NCI-H2029 treated with DMSO at 0.1 percent for 48 hours (cell line): ENCODE results near the gene IDH3B.

Experiments used
- DNase-seq: peaks from one replicate; lab custom pipeline; 2025; lab: John Stamatoyannopoulos, UW

IDH3B gene

DNA sequence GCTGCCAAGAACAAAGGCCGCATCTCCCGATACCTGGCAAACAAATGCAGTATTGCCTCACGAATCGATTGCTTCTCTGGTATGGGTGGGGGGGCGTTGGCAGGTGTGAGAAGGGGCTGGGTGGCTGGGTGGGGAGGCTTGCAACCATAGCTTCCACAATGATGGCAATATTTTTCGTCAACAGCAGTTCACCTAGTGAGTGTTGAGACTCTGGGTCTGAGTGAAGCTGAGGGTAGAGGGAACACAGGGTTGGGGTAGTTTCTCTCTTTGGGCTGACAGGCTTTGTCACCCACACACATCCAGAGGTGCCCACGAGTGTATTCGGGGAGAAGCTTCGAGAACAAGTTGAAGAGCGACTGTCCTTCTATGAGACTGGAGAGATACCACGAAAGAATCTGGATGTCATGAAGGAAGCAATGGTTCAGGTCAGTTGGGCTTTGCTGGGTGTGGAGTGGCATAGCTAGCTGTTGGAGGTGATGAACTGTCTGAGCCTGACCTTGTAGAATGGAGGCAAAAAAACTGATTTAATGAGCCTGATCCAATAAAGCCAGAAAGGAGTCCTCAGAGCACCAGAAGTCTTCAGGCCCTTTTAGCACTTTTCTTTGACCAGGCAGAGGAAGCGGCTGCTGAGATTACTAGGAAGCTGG lies 7.4 kb downstream of the IDH3B start:
- no peak for DNase-seq

DNA sequence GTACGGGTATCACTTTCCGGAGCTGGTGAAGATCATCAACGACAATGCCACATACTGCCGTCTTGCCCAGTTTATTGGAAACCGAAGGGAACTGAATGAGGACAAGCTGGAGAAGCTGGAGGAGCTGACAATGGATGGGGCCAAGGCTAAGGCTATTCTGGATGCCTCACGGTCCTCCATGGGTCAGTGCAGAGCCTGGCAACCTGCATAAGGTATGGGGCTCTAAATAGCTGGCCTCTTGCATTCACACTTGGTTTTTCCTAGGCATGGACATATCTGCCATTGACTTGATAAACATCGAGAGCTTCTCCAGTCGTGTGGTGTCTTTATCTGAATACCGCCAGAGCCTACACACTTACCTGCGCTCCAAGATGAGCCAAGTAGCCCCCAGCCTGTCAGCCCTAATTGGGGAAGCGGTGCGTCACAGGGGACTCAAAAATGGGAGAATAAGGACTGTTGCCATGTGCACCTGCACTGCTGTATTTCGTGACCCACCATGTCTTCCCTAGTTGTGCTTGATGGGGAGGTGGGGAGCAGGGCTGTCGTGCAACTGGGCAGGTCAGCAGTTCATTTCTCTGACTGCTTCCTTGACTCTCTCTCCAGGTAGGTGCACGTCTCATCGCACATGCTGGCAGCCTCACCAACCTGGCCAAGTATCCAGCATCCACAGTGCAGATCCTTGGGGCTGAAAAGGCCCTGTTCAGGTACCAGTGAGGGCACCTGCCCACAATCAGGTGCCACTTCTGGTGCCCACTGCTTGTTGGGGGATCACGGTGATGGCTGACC lies 8.5 kb downstream of the IDH3B start:
- DNase-seq: no peak

DNA sequence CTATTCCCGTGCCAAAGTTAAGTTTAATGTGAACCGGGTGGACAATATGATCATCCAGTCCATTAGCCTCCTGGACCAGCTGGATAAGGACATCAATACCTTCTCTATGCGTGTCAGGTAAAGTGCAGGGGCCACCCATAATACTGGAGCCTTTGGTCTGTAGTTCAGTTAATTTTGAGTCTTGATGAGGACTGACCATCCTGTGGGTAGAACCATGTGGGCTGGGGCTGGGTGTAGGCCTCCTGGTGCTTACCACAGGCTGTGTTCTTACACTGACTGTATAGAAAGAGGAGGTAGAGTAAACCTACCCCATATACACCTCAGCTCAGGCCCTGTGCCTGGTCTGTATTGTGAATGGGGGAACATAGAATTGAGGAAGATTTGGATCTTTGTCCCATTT lies 9.2 kb downstream of the IDH3B start:
- no peak for DNase-seq

DNA sequence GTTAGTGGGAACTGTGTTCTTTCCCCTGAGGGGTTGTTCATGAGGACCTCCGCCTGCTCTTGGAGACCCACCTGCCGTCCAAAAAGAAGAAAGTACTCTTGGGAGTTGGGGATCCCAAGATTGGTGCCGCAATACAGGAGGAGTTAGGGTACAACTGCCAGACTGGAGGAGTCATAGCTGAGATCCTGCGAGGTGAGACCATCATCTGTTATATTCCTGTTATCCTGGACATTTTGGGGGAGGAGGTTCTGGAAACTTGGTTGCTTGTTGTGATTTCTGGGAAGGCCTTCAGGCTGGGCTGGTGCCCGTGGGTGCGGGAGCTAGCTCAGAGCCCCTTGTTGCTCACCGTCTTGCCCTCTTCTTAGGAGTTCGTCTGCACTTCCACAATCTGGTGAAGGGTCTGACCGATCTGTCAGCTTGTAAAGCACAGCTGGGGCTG lies 9.6 kb downstream of the IDH3B start:
- no peak for DNase-seq

DNA sequence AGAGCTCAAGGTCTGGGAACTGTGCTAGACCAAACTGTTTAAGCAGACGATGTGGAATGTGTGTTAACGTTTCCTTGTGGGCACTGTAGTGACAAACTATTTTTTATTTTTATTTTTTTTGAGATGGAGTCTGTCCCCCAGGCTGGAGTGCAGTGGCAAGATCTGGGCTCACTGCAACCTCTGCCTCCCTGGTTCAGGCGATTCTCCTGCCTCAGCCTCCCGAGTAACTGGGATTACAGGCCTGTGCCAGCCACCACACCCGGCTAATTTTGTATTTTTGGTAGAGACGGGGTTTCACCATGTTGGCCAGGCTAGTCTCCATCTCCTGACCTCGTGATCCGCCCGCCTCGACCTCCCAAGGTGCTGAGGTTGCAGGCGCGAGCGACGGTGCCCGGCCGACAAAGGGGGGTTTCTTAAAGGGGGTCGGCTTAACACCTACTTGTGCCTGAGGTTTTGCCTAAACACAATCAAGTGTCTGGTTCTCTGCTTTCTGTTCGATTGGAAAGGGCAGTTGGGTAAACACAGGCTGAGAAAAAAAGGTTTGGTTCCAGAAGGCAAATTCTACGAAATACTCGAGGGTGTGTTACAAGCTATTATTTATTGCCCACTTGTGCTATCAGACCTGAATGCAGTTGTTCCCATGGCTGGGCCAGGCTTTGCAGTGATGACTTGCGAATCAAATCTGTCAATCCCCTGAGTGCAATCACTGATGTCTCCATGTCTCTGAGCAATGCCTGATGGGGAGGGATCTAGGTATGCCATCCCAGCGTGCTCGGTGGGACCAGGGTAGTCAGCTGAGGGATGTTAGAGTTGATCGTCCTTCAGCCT lies 10.2 kb downstream of the IDH3B start:
- no peak for DNase-seq

DNA sequence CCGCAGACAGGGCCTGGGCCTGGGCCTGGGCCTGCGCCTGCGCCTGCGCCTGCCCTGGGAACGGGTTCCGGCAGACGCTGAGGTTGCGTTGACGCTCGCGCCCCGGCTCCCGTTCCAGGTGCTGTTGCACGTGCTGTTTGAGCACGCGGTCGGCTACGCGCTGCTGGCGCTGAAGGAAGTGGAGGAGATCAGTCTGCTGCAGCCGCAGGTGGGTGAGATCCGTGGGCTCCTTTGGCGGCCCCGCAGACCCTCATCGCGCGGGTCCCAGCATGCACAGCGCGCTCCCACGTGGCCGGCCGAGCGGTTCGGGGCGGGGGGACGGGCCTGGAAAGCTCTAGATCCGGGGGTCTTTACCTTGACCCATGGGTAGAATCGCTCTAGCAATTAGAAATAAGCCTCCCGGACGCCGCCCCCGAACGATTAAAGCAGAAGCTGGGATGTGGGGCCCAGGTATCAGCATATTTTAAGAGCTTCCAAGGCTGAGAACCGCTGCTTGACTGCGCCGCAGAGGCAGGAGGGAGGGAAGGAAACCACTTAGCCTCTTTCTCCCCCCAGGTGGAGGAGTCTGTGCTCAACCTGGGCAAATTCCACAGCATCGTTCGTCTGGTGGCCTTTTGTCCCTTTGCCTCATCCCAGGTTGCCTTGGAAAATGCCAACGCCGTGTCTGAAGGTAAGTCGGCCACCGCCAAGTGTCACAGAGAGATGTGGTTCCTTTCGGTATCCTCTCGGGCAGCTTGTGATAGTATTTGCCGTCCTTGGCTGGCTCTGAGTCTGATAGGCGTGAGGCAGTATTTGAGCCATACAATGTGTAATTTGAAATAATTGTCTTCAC lies 11.1 kb downstream of the IDH3B start:
- no peak for DNase-seq

DNA sequence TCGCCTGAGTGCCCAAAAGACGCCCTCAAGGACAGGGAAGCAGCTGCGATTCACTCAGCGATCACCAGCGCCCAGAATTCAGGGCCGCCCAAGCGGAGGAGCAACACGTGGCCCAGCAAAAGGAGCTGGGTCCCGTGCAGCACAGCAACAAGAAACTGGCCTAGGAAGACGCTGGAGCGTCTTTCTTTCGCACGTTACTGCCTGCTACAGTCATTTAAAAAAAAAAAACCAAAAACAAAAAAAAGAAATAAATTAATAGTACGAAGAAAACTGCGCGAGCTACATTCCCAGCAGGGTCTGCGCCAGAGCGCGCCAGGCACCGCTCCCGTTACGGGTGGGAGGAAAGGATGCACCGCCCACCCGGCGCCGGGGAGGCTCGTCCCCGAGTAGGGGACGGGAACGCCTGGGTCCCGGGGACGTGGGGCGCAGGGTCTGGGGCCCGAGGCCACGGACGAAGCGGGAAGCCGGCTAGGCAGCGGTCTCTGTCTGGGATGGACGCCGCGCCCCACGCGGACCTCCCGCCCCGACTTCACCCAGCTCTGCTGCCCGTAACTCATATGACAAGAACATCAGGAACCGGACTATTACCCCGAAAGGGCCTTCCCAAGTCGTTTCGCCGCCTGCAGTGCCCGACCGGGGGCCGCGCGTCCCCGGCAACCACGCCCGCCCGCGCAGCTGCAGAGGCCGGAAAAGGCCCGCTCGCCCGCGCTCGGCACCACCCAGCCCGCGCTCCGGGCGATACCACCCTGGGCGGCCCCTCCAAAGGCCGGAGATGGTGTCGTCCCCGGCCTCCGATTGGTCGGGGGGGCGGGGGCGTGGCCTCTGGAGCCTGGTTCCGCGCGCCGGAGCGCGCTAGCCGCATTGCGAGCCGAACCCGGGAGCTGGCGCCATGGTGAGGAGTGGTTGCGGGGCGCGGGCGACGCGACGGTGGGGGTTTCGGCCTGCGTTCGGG lies 12.0 kb downstream of the IDH3B start, which contains the start of gene NOP56:
Gene NOP56 (plus strand): TSS at position 861 of the 952 bp plus-strand sequence. CDS start 29 bp downstream, at position 890.
- DNase-seq: peak; percentile 51

DNA sequence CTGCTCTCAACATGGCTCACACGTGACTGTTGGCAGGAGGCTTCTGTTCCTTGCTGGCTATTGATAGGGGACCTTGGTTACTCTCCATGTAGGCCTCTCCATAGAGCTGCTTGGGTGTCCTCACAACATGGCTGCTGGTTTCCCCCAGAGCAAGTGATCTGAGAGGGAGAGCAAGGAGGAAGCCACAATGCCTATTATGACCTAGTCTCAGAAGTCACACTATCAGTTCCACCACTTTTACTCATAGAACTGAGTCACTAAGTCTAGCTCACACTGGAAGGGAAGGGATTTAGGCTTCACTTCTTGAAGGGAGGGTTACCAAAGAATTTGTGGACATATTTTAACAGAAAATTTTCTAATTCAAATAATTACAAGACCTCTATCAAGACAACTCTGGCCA lies 20.3 kb downstream of the IDH3B start:
- DNase-seq: no peak

DNA sequence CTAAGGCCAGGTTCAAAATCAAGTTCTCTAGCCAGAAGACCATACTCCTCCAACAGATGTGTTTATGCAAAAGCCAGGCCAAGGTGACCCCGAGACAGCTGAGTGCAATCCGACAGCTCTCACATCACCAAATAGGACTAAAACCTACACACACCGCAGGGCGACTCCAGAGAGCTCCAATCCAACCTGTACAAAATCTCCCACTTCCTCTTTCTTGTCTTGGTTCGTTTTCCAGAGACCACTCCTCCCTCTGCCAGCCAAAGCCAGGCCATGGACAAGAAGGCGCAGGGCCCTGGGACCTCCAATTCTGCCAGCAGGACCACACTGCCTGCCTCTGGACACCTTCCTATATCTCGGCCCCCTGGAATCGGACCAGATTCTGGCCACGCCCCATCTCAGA lies 23.1 kb downstream of the IDH3B start:
- DNase-seq: no peak

DNA sequence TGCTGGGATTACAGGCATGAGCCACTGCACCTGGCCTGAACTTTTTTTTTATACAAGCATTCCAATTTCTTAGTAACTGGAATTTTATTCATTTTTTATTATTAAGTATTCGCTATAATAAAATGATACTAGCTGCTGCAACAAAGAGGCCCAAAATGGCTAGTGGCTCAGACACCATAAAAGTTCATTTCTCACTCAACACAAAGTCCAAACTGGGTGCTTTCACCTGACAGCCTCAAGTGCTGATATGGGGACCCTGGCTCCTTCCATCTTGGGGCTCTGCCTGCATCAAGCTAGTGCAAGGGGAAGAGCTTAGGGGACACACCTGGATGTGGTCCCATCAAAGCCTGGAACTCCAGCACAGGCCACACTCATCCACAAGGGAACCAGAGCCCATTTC lies 23.8 kb downstream of the IDH3B start:
- no peak for DNase-seq

DNA sequence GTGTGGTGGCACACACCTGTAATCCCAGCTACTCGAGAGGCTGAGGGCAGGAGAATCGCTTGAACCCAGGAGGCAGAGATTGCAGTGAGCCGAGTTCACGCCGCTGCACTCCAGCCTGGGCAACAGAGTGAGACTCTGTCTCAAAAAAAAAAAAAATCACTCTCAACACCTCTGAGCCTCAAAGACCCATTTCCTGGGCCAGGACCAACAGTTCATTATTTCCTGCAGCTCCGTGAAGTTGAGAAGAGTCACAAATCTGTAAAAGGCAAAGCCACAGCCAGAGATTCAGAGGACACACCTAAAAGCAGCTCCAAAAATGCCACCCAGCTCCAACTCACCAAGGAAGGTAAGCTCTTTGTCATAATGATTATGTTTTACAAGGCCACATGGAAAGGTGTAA lies 26.8 kb downstream of the IDH3B start:
- no peak for DNase-seq

DNA sequence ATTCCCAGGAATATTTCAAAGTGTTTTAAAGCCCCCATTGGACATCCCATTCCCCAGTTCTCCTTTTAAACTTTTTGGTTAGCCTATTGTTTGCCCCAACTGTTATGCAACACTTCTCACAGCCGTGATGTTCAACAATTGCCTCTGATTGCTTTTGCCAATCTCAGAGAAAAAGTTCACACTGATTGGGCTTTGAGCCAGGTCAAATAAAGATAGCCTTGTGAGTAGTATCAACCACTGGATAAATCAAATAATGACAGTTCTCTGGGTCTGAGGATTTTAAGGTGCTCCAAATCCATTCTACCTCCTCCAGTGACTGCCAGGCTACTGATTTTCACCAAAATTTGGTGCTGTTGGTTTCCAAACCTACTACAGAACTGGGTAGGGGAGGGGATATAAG lies 30.6 kb downstream of the IDH3B start:
- no peak for DNase-seq

DNA sequence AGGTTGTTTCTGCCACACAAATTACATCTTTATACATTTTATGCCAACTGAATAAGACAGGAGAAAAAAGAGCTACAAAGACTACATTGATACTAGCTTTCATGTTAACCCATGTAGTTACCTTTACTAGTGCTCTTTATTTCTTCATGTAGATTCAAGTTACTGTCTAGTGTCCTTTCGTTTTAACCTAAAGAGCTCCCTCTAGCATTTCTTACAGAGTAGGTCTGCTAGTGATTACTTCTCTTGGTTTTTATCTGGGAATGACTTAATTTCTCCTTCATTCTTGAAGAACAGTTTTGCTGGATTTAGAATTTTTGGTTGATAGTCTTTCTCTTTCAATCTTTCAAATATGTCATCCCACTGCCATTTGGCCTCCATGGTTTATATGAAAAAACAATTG lies 32.8 kb downstream of the IDH3B start:
- no peak for DNase-seq

DNA sequence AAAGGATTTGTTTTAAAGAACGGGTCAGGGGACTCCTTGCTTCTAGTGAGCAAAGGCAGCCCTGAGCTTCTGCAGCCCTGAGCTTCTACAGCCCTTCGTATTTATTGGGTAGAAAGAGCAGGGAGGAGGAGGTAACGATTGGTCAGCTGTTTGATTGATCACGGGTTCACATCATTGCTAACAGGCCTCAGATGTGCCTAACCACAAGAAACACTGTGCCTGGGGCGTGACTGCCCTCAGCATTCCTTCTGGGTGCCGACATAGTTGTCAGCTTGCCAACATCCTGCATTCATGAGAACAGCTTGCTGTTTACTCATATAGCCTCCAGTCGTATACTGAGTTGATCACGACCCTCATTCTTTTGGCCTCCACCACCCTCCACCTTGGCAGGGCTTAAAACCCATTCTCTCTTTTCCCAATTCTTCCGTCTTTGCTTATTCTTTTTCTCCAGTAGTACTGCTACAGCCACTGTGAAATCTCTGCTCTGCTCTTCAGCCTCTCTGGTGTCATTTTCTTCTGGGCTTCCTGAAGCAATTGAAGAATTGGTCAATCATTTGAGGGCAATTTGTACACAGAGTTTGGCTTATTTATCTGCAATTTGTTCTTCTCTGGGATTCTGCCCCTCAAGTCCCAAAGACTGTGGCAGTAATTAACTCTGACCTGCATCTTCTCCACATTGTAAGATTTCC lies 37.0 kb downstream of the IDH3B start:
- DNase-seq: no peak

DNA sequence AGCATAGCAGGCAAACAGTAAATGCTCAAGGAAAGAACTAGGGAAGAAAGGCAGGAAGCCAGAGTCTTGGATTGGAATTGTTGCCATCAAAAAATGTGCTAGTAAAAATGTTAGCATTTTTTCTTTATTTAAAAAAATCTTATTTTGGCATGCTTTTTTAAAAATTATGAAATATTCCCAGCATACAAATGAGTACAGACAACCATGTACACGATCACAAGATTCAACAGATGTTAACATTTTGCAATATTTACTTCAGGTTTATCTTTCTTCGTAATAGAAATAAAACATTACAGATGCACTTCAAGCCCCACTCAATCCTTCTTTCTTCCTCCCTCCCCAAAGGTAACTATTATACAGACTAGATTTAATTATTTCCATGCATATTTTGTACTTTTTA lies 39.0 kb downstream of the IDH3B start:
- DNase-seq: no peak

DNA sequence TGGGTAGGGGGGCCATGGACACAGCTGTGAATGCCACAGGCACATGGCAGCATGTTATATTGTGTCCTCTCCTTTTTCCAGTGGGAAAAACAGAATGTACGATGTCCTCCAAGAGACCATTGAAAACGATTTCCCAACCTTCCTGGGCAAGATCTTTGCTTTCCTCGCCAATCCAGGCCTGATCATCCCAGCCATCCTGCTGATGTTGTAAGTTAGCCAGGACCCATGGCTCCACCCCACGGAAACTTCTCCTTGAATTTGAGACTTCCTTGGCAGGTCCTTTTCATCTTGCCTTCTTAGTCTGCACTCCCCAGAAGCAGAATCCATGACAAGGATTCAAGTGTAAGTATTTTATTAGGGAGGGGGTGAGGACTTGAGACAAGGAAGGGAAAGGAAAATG lies 39.8 kb downstream of the IDH3B start:
- no peak for DNase-seq

DNA sequence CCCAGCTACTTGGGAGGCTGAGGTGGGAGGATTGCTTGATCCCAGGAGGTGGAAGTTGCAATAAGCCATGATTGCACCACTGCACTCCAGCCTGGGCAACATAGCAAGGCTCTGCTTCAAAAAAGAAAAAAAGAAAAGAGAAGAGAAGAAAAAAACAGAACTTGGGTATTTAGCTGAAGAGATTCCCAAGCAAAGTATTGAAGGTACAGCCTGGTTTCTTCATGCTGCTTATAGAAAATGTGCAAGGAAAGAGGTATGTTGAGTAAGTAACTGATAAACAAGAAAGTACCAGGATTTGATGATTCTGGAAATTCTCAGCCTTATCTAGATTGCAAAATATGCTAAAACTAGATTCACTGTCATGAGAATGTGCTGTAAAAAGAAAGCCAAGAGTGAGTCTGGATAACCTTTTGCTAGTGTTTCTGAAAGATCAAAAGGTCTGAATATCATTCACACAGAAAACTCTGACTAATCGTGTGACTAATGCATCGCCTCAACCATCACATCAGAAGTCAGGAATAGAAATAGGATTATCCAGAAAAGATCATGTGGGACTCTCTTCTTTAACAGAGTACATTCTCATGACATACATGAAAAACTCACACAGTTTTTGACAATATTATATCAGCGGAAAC lies 43.9 kb downstream of the IDH3B start:
- no peak for DNase-seq

DNA sequence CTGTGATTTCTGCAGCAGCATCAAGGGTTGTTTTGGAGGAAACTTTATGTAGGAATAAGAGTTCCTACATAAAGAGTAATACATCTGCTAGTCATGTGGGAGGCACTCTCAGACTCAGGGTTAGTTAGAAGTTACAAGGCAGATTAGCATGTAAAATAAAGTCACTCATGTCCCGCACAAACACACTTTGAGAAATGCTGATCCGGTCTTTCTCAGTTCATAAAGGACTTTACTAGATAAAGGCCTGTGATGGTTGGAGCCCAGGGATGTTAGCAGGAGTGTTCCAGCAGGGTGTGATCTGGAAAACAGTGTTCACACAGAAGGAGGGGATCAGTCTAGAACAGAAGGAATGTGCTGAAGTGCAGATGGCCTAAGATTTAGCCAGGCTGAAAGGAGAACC lies 44.7 kb downstream of the IDH3B start:
- DNase-seq: no peak

DNA sequence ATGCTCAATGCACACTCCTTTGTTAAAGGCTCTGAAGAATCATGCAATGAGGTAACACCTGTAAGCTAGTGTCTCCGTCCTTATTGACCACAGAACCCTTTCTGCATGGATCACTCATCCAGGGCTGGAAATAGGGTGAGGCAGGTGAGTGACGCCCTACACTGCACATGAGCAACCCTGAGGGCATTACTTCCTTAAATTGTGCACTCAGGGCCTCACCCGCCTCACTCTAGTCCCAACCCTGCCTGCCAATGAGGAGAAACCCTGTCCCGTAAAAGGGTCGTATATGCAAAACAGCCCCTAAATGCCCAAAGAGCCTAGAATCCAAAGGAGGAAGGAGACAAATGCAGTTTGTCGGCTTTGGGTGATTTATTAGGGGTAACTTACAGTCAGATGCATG lies 45.2 kb downstream of the IDH3B start:
- no peak for DNase-seq
